Measurements from ENCODE around the gene CHMP1A. TPM values are rescaled to one million over a fixed set of nuclear protein-coding genes. Genes with fewer than 3 reads are reported as not detected.
"Not testable (repeated sequence)": the region's sequence is repeated elsewhere in the genome, so short reads cannot be mapped to it uniquely, and the experiment has no call there.

CHMP1A gene
- total RNA-seq, 2 donors from 2014 or later = 75.8 to 128 TPM

- Histone ChIP-seq H3K27me3 (replicated peaks; ENCODE audit: insufficient read depth) (no peaks in the 10 kb centered on the region), H3K9me3 (no peaks in the 10 kb centered on the region), H3K27ac (peak within 1 kb of the TSS; percentile 92 to 97), H3K4me1 (replicated peaks) (peaks cover 6% of the 10 kb centered on the region), H3K4me3 (peak within 1 kb of the TSS; percentile 60 to 66), H3K36me3 (no peaks in the 10 kb centered on the region)
- under 1% methylated on average over 73 of the region's 97 CpGs for WGBS
- intact Hi-C loops (cut with DNase I) = loop anchor here (2.0 to 5.0 kb wide), 3 partner anchors 21 to 889 kb away; partner anchors contain the start of genes APRT and TCF25
- DNase-seq (ENCODE audit: low spot score) = peak; percentile 96
- TF ChIP-seq POLR2A (IDR thresholded peaks at IDR 0.05) (peak; percentile 94), POLR2AphosphoS5 (IDR thresholded peaks at IDR 0.05) (peak; percentile 69)
- TF ChIP-seq, protein P1, sequence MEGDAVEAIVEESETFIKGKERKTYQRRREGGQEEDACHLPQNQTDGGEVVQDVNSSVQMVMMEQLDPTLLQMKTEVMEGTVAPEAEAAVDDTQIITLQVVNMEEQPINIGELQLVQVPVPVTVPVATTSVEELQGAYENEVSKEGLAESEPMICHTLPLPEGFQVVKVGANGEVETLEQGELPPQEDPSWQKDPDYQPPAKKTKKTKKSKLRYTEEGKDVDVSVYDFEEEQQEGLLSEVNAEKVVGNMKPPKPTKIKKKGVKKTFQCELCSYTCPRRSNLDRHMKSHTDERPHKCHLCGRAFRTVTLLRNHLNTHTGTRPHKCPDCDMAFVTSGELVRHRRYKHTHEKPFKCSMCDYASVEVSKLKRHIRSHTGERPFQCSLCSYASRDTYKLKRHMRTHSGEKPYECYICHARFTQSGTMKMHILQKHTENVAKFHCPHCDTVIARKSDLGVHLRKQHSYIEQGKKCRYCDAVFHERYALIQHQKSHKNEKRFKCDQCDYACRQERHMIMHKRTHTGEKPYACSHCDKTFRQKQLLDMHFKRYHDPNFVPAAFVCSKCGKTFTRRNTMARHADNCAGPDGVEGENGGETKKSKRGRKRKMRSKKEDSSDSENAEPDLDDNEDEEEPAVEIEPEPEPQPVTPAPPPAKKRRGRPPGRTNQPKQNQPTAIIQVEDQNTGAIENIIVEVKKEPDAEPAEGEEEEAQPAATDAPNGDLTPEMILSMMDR (IDR thresholded peaks at IDR 0.05) = peak; percentile 4 to 42 (median 21)
Measured at GRCh38 chr16:89701425-89702406, 44.2 kb upstream of the CHMP1A start, which contains the start of gene SPATA2L. Gene SPATA2L (minus strand): TSS chr16:89701705. CDS start chr16:89701232, 473 bp downstream.

DNA sequence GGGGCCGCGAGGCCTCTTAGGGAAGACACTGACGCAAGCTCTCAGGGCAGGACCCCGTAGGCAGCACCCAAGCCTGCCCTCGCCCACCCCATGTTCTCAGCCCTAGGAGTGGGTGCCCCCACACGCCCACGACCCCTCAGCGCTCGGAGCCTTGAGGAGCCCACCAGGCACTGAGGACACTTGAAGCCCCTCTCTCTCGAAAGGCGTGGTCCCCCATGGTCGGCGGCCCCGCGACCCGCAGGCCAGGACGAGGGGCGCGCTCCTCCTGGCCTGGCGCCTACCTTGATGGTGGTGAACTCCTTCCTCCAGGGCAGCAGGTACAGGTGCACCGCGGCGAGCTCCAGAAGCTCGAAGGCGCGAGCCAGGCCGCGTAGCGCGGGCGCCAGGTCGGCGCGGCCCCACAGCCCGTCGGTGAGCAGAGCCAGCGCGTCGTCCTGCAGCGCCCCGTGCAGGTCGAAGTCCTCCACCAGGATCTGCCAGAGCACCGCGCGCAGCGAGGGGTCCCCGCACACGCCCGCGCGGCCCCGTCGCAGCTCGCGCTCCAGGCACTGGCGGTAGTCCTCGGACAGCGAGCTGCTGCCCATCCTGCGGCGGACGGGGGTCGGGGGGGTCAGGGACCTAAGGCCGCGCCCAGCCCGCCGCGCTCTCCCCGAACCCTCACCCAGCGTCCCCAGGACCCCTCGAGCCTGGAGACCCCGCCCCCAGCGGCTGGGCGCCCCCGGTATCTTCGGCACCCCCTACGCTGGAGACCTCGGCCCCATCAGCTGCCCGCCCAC lies 43.3 kb upstream of the CHMP1A start:
- Histone ChIP-seq H3K9me3 (no peaks in the 10 kb centered on the region), H3K4me1 (replicated peaks) (peaks cover 6% of the 10 kb centered on the region)
- no peak for TF ChIP-seq POLR2A (IDR thresholded peaks at IDR 0.05)
- TF ChIP-seq, protein P1 (IDR thresholded peaks at IDR 0.05) = peak in 2 of 4 experiments; percentile 32 to 38

GRCh38 chr16:89700100-89700648 lies 42.7 kb upstream of the CHMP1A start:
- H3K4me1 ChIP-seq (replicated peaks) = peaks cover 6% of the 10 kb centered on the region
- H3K36me3 ChIP-seq = no peaks in the 10 kb centered on the region
- intact Hi-C loops (cut with DNase I) = loop anchor here (2.0 to 5.0 kb wide), 3 partner anchors 23 to 888 kb away; partner anchors contain the start of genes APRT and TCF25
- peak overlapping the region; percentile 92 to 97 for H3K27ac ChIP-seq
- H3K4me3 ChIP-seq = peak overlapping the region; percentile 60 to 66
- no peaks in the 10 kb centered on the region for H3K27me3 ChIP-seq (replicated peaks; ENCODE audit: insufficient read depth)
- WGBS = 0% methylated on average over 20 of the region's 30 CpGs
- DNase-seq (ENCODE audit: low spot score) = peak; percentile 100
- TF ChIP-seq, protein P1 (IDR thresholded peaks at IDR 0.05) = peak; percentile 71 to 99 (median 90)
- TF ChIP-seq POLR2A (IDR thresholded peaks at IDR 0.05) = peak; percentile 81
- peak; percentile 98 for TF ChIP-seq POLR2AphosphoS5 (IDR thresholded peaks at IDR 0.05)
- no peaks in the 10 kb centered on the region for H3K9me3 ChIP-seq

More for the DNA sequence above, 43.3 kb upstream of the CHMP1A start:
- H3K27ac ChIP-seq = peak overlapping the region; percentile 92 to 97
- WGBS = 2% methylated on average over 25 of the region's 78 CpGs
- H3K36me3 ChIP-seq = no peaks in the 10 kb centered on the region
- peak overlapping the region; percentile 60 to 66 for H3K4me3 ChIP-seq
- no peaks in the 10 kb centered on the region for H3K27me3 ChIP-seq (replicated peaks; ENCODE audit: insufficient read depth)
- intact Hi-C loops (cut with DNase I) = loop anchor here (2.0 to 5.0 kb wide), 3 partner anchors 22 to 889 kb away; partner anchors contain the start of genes APRT and TCF25
- peak; percentile 51 for DNase-seq (ENCODE audit: low spot score)

DNA sequence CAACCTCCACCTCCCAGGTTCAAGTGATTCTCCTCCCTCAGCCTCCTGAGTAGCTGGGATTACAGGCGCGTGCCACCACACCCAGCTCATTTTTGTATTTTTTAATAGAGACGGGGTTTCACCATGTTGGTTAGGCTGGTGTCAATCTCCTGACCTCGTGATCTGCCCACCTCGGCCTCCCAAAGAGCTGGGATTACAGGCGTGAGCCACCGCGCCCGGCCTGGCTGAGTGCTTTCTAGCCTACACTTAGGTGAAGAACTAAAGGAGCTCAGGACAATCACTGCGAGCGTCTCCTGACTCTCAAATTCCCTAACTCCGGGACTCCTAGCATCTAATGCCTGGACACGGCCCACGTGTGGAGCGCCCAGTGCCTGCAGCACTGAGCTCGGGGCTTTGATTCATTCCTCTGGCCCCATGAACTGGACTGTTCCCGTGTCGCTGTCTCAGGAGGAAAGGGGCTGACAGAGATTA lies 42.2 kb upstream of the CHMP1A start:
- intact Hi-C loops (cut with DNase I) = loop anchor here (2.0 to 5.0 kb wide), 3 partner anchors 23 to 887 kb away; partner anchors contain the start of genes APRT and TCF25
- not testable (repeated sequence) for H3K4me1 ChIP-seq (replicated peaks); DNase-seq (ENCODE audit: low spot score); H3K9me3 ChIP-seq; H3K36me3 ChIP-seq; H3K27me3 ChIP-seq (replicated peaks; ENCODE audit: insufficient read depth)
- peak overlapping the region; percentile 35 to 92 for H3K27ac ChIP-seq
- peak overlapping the region in 1 of 2 donors; percentile 60 for H3K4me3 ChIP-seq
- 55% methylated on average over 18 of the region's 18 CpGs for WGBS

DNA sequence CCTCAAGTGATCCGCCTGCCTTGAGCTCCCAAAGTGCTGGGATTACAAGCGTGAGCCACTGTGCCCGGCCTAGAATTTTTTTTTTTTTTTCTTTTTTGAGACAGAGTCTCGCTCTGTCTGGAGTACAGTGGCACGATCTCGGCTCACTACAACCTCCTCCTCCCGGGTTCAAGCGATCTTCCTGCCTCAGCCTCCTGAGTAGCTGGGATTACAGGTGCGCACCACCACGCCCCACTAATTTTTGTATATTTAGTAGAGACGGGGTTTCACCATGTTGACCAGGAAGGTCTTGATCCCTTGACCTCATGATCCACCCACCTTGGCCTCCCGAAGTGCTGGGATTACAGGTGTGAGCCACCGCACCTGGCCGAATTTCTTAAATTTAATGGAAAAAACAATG lies 41.2 kb upstream of the CHMP1A start:
- H3K9me3 ChIP-seq; intact Hi-C loops (cut with DNase I); DNase-seq (ENCODE audit: low spot score); H3K27me3 ChIP-seq (replicated peaks; ENCODE audit: insufficient read depth); H3K36me3 ChIP-seq; H3K4me3 ChIP-seq; H3K4me1 ChIP-seq (replicated peaks); H3K27ac ChIP-seq: not testable (repeated sequence)
- 94% methylated on average over 14 of the region's 14 CpGs for WGBS

Measured in prostate gland (tissue), 2 donors.